Sigmoid colon (tissue), 4 donors: ENCODE data around the gene PCDHGA9.

Source experiments
- CTCF ChIP-seq, 4 experiments: fragments of 450-650 bp in 3 of 4; fragments of 200-600 bp in 1 of 4; IDR thresholded peaks; one replicate each; pipeline ENCODE4 v1.5.1; 2016 to 2019; ENCODE audit warnings: antibody characterized with exemption in 4 of 4, mild to moderate bottlenecking in 3 of 4, moderate library complexity in 2 of 4
- EP300 ChIP-seq, 4 donors: sonication (generic); formaldehyde crosslinking; IDR thresholded peaks; one replicate each; pipeline ENCODE4 v1.6.1; 2017; ENCODE audit warnings: antibody characterized with exemption in 4 of 4
- POLR2A ChIP-seq, 2 donors: fragments of 450-650 bp; IDR thresholded peaks; one replicate each; pipeline ENCODE4 v1.6.1; 2016; ENCODE audit warnings: antibody characterized with exemption in 2 of 2, mild to moderate bottlenecking in 2 of 2, moderate library complexity in 2 of 2
- POLR2AphosphoS5 ChIP-seq, 4 donors: sonication (generic); formaldehyde crosslinking; IDR thresholded peaks; one replicate each; pipeline ENCODE4 v1.6.1; 2017; ENCODE audit warnings: antibody characterized with exemption in 4 of 4

GRCh38 chr5:141360685-141361084, 41.9 kb upstream of the PCDHGA9 start:
- TF ChIP-seq POLR2AphosphoS5 (IDR thresholded peaks at IDR 0.05) = no peak
- TF ChIP-seq CTCF (IDR thresholded peaks at IDR 0.05) = no peak
- no peak for TF ChIP-seq EP300 (IDR thresholded peaks at IDR 0.05)
- no peak for TF ChIP-seq POLR2A (IDR thresholded peaks at IDR 0.05)
